HPDE6-E6E7 (cell line): ENCODE measurements around the gene OPTN.

Experiments used
- DNase-seq: peaks from one replicate; pipeline ENCODE4 v3.0.0; 2011; ENCODE audit warnings: missing footprints; ENCODE audit errors: extremely low spot score

Gene OPTN

GRCh38 chr10:13184276-13184675, 84.3 kb downstream of the OPTN start:
- DNase-seq = no peak

GRCh38 chr10:13184730-13185514, 85.0 kb downstream of the OPTN start:
- DNase-seq = no peak

GRCh38 chr10:13187135-13187534, 87.2 kb downstream of the OPTN start:
- DNase-seq = no peak
